NCI-H1930 (cell line): ENCODE measurements around the gene POU2AF2.
"Not testable (repeated sequence)": the region's sequence is repeated elsewhere in the genome, so short reads cannot be mapped to it uniquely, and the experiment has no call there.

Experiments used
- DNase-seq, 2 experiments: peaks; one replicate each; lab custom pipeline; 2025; lab: John Stamatoyannopoulos, UW

POU2AF2 gene

GRCh38 chr11:111245425-111245824 lies at the start of gene POU2AF2:
Gene POU2AF2, plus strand, starts transcription at chr11:111245725. Its CDS starts 129 bp downstream, at chr11:111245854.
- no peak for DNase-seq

GRCh38 chr11:111200010-111200534 lies 45.5 kb upstream of the POU2AF2 start:
- DNase-seq, result no peak

DNA sequence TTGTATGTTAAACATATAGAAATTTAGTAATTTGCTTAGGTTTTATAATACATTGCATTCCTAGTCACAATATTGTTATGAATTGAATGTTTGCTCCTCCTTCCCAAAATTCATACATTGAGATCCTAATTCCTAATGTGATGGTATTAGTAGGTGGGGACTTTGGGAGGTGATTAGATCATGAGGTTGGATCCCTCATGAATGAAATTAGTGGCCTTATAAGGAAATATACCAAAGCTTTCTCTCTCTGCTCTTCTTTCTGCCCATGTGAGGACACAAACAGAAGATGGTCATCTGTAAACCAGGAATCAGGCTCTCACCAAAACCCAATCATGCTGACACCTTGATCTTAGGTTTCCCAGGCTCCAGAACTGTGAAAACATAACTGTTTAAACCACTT lies 41.3 kb upstream of the POU2AF2 start:
- no peak for DNase-seq

- DNase-seq, result no peak
Observed at GRCh38 chr11:111205632-111206385, 39.7 kb upstream of the POU2AF2 start.

DNA sequence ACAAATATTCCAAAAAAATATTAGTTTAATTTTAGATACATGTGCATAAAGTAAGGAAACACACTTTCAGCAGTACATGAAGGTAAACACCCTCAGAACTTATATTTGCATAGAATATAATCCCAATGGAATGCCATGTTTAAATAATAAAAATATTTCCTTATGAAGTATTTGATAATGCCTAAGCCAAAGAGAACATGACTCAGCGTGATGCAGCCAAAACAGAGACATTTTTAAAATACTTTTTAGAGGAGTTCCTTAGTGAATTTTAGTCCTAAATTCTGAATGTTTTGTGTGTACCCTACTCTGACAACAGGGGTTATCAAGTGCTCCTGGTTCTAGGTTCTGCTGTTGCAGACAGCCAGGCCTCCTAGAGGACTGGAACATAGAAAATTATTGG lies 39.1 kb upstream of the POU2AF2 start:
- no peak for DNase-seq

DNA sequence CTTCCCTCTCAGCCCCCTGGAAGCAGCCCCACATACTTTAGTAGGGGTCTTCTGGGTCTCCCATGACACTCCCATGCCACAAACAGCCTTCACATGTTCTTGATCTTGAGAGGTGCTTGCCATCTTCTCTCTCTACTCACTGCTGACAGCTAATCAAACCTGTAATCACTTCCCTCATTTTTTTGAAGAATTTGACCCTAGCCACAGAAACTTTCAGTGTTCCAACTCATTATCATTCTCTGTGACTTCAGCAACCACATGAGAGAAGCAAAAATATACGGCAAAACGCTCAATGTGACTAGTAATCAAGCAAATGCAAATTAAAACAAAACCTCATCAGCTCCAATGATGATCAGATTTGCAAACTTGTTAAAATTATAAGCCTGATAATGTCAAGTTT lies 38.3 kb upstream of the POU2AF2 start:
- no peak for DNase-seq

DNA sequence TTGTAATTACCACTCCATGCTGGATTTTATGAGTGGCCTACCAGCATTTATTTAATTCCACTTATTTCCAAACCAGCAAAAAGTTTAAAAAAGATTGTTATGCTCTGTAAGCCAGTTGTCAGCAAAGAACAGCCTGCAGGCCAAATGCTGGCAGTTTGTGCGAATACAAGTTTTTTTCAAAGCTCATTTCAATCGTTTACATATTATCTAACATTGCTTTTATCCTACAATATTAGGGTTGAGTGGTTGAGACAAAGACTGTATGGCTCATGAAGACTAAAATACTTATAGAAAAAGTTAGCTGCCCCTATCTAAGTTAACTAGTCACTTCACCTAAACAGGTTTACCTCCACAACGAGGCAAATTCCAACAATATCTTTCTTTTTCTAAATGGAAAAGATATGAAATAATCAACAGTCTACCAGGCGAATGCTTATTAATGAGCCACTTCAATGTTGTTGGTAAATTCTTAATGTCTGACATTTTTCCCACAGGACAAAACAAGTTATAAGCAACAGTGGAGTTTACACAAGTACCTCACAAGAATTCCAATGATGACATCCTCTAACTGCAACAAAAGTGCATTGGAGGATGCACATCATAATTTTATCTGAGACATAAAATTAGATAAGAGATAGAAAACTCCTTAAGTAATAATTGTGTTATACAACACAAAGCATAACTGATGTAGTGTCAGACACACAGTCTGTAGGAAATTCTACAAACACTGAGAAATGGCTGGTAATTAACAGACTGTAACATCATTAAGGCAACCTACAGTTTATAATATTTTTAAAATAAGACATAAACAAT lies 35.8 kb upstream of the POU2AF2 start:
- DNase-seq, result no peak

DNA sequence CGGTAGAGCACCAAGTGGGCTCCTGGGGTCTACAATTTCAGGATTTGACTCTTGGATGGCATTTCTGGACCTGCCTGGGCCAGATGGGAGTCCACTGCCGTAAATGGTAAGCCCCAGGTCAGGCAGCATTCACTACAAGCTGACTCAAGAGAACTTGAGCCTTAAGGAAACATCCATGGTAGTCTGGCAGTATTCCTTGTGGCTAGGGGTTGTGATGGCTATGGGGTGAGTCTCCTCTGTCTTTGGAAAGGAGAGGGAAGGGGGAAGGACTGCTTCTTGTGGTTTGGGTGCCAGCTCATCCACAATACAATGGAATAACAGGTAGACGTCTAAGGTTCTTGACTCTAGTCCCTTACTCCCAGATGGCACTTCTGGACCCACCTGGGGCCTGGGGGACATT lies 32.3 kb upstream of the POU2AF2 start:
- DNase-seq, result no peak

GRCh38 chr11:111220721-111221120 lies 24.8 kb upstream of the POU2AF2 start:
- no peak for DNase-seq

- no peak for DNase-seq
Observed at GRCh38 chr11:111221208-111221607, 24.3 kb upstream of the POU2AF2 start.

- not testable (repeated sequence) for DNase-seq
Observed at GRCh38 chr11:111221936-111222335, 23.6 kb upstream of the POU2AF2 start.

- DNase-seq, result not testable (repeated sequence)
Observed at GRCh38 chr11:111222821-111223455, 22.6 kb upstream of the POU2AF2 start.

- DNase-seq, result no peak
Observed at GRCh38 chr11:111225881-111226280, 19.6 kb upstream of the POU2AF2 start.

DNA sequence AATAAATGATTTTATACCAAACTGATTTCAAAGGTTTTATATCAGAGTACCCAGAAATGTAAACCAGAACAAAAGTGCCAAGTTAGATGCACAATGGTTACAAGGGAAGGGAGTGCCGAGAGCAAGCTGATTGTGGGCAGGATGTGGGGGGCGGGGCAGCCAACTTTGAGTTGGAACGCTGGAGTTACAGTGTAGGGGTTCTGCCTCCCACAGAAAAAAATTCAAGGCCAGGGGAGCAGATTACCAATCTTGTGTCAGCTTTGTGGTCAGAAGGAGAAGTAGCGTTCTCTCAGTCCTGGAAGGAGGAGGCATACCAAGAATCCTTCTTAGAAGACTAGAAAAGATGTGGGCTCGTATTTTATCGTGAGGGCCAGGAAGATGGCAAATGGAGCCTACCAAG lies 15.9 kb upstream of the POU2AF2 start:
- DNase-seq, result no peak

GRCh38 chr11:111230122-111230465 lies 15.4 kb upstream of the POU2AF2 start:
- DNase-seq, result no peak

- DNase-seq, result no peak
Observed at GRCh38 chr11:111231836-111232235, 13.7 kb upstream of the POU2AF2 start.

GRCh38 chr11:111236383-111236782 lies 9.1 kb upstream of the POU2AF2 start:
- no peak for DNase-seq

GRCh38 chr11:111237926-111238325 lies 7.6 kb upstream of the POU2AF2 start:
- DNase-seq, result no peak

- no peak for DNase-seq
Observed at GRCh38 chr11:111246956-111247355, 1.4 kb downstream of the POU2AF2 start.

DNA sequence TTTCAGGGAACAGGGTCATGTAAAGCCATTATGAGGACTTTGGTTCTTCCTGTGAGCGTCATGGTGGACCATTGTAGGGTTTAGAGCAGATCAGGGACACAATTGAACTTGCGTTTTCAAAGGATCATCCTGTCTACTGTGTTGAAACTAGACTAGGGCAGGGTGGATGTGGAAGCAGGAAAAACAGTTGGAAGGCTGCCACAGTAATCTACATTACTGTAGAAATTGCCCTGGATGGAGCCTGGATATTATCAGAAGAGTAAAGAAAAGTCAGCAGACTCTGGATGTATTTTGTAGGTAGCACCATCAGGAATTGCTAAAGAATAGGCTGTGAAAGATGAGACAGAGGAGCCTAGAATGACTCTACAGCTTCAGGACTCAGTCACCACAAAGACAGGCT lies 5.4 kb downstream of the POU2AF2 start:
- DNase-seq, result no peak

DNA sequence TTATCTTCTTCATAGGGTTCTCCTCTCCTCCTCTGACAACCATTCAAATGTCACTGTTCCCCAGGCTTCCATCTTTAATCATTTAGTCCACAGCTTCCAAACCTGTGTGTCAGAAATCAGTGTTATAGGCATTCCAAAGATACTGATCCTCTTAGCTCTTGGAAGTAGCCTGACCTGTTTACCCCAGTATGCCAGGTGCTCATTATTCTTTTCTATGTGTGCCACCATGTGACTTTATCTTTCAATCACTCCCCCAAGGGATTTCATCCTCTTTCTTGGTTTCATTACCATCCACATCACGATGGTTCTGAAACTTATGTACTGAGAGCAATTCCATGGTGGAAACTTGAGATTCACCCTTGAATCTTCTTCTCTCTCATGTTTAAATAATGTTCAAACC lies 7.6 kb downstream of the POU2AF2 start:
- DNase-seq, result no peak

DNA sequence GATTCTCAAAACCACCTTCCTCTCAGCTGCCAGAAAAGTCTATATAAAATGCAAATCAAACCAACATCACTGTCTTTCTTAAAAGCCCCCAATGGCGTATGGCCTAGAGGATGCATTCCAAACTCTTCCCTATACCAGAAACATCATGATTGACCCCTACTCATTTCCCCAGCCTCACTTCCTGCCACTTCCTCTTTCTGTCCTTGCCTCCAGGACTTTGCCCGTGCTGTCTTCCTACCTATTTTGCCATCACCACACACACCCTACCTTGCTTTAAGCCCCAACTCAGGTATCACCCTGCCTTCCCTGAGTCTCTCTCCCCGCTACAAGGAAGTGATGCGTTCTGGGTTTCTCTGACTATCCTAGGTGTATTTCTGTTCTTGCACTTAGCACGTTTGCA lies 8.1 kb downstream of the POU2AF2 start:
- DNase-seq, result no peak

DNA sequence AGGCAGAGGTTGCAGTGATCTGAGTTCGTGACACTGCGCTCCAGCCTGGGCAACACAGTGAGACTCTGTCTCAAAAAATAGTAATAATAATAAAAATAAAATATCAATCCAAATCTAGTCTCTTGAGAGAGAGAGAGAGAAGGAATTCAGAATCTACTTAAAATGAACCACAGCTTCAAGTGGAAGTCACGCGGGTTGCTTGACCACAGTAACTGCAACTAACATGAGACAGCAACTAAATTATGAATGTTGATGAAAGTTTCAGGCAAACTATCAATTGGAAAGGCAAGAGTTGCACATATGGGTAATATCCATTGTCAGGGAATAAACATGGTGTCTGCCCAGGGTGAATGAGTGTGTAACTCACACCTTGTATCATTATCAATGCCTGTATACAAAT lies 12.5 kb downstream of the POU2AF2 start:
- DNase-seq, result no peak
